Gastrocnemius medialis (tissue), 4 donors: Measurements from ENCODE around the gene BPIFB2. TPM values are rescaled to one million over a fixed set of nuclear protein-coding genes. Genes with fewer than 3 reads are reported as not detected.

Experiments used
- ATAC-seq, 2 donors: fragments of 150-250 bp; one replicate each; pipeline ENCODE4 v1.9.1; 2016
- DNase-seq, 2 donors: peaks; one replicate each; pipeline ENCODE4 v3.0.0-alpha.2; 2019
- H3K27ac ChIP-seq, 4 donors: fragments of 200-600 bp; sonication (generic); 1 replicate in 1 of 4; 2 replicates in 3 of 4; pipeline ENCODE4 v1.5.1; 2016 to 2018; ENCODE audit warnings: mild to moderate bottlenecking in 2 of 4, moderate library complexity in 1 of 4
- H3K27me3 ChIP-seq, 3 donors: fragments of 200-600 bp; sonication (generic) in 2 of 3; 1 replicate in 1 of 3; 2 replicates in 2 of 3; pipeline versions ENCODE4 v1.5.1 to v1.6.0; 2016 to 2019; ENCODE audit warnings: mild to moderate bottlenecking in 1 of 3, moderate library complexity in 1 of 3
- H3K36me3 ChIP-seq, 2 donors: fragments of 200-600 bp; sonication (generic) in 1 of 2; one replicate each; pipeline ENCODE4 v1.5.1; 2017 to 2018
- H3K4me1 ChIP-seq, 2 donors: fragments of 200-600 bp; sonication (generic) in 1 of 2; one replicate each; pipeline ENCODE4 v1.5.1; 2016 to 2017; ENCODE audit warnings: mild to moderate bottlenecking in 2 of 2
- H3K4me3 ChIP-seq, 4 donors: fragments of 200-600 bp; sonication (generic) in 3 of 4; 1 replicate in 1 of 4; 2 replicates in 3 of 4; pipeline ENCODE4 v1.5.1; 2016 to 2019; ENCODE audit warnings: mild to moderate bottlenecking in 2 of 4
- H3K9me3 ChIP-seq, 3 donors: fragments of 200-600 bp; sonication (generic) in 2 of 3; 1 replicate in 1 of 3; 2 replicates in 2 of 3; pipeline ENCODE4 v1.5.1; 2016 to 2019
- POLR2A ChIP-seq, 2 donors: fragments of 450-650 bp; IDR thresholded peaks; one replicate each; pipeline ENCODE4 v1.6.1; 2017; ENCODE audit warnings: antibody characterized with exemption in 2 of 2, mild to moderate bottlenecking in 2 of 2, moderate library complexity in 2 of 2
- in situ Hi-C, 4 donors: fragments of 200-750 bp; cut with MboI; loops; one replicate each; pipeline versions ENCODE4 v1.15.0 to v1.8.0; 2017; ENCODE audit warnings: low sequenced_read_pairs in 4 of 4
- intact Hi-C: fragments of 100-400 bp; cut with DNase I; formaldehyde crosslinking; loops from one replicate; pipeline ENCODE4 v1.15.1; 2023; ENCODE audit warnings: low total_unique reads
- total RNA-seq, 4 donors: library from RNA; depleted of rRNA; stranded (reverse); fragments of >200 nt; gene quantifications; one replicate each; pipeline versions ENCODE4 v1.1.0 to v1.2.3, GENCODE V29; 2016
- TF ChIP-seq, protein P1 (sequence below), 5 experiments: fragments of 450-650 bp in 3 of 5; fragments of 200-600 bp in 2 of 5; sonication (generic) in 2 of 5; IDR thresholded peaks in 4 of 5; conservative IDR thresholded peaks in 1 of 5; 1 replicate in 4 of 5; 2 replicates in 1 of 5; pipeline ENCODE4 v1.5.1; 2016 to 2019; ENCODE audit warnings: antibody characterized with exemption in 5 of 5, mild to moderate bottlenecking in 3 of 5, moderate library complexity in 3 of 5

The BPIFB2 gene
- total RNA-seq, 4 donors from 2014 or later, result not detected

DNA sequence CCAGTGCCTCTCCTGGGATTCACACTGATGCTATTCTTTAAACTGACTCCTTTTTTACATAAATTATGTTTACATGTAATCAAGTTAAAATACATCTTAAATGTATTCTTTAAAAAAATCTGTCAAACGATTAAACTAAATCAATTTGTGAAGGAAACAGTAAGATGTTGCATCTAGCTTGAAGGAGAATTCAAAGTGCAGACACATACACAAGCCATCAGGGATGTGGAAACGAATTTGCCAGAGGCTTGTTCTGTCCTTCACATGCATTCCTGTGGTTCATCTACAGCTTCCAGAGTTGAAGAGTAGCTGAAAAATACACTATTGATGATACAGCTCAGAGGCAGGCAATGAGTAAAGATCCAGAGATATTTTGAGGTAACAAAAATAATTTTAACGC is 38.9 kb downstream of the BPIFB2 start:
- Histone ChIP-seq H3K9me3 (no peaks in the 10 kb centered on the region), H3K36me3 (no peaks in the 10 kb centered on the region), H3K4me3 (no peak overlapping the region), H3K27me3 (no peaks in the 10 kb centered on the region), H3K4me1 (no peaks in the 10 kb centered on the region), H3K27ac (no peak overlapping the region)
- in situ Hi-C loops, result no loop called here
- ATAC-seq (no peak), DNase-seq (no peak)
- TF ChIP-seq, protein P1, sequence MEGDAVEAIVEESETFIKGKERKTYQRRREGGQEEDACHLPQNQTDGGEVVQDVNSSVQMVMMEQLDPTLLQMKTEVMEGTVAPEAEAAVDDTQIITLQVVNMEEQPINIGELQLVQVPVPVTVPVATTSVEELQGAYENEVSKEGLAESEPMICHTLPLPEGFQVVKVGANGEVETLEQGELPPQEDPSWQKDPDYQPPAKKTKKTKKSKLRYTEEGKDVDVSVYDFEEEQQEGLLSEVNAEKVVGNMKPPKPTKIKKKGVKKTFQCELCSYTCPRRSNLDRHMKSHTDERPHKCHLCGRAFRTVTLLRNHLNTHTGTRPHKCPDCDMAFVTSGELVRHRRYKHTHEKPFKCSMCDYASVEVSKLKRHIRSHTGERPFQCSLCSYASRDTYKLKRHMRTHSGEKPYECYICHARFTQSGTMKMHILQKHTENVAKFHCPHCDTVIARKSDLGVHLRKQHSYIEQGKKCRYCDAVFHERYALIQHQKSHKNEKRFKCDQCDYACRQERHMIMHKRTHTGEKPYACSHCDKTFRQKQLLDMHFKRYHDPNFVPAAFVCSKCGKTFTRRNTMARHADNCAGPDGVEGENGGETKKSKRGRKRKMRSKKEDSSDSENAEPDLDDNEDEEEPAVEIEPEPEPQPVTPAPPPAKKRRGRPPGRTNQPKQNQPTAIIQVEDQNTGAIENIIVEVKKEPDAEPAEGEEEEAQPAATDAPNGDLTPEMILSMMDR (IDR thresholded peaks at IDR 0.05 in 4 of 5, conservative IDR thresholded peaks at IDR 0.05 in 1 of 5), result no peak
- no peak for TF ChIP-seq POLR2A (IDR thresholded peaks at IDR 0.05)
- intact Hi-C loops, result no loop called here

- intact Hi-C loops (no loop called here), in situ Hi-C loops (no loop called here)
- no peaks in the 10 kb centered on the region for H3K9me3 ChIP-seq
- DNase-seq, result no peak
- no peak overlapping the region for H3K4me3 ChIP-seq
- H3K27me3 ChIP-seq, result no peaks in the 10 kb centered on the region
- no peaks in the 10 kb centered on the region for H3K4me1 ChIP-seq
- H3K27ac ChIP-seq, result no peak overlapping the region
- ATAC-seq, result no peak
- no peaks in the 10 kb centered on the region for H3K36me3 ChIP-seq
- no peak for TF ChIP-seq POLR2A (IDR thresholded peaks at IDR 0.05)
- TF ChIP-seq, protein P1 (IDR thresholded peaks at IDR 0.05 in 4 of 5, conservative IDR thresholded peaks at IDR 0.05 in 1 of 5), result no peak
These were observed 43.8 kb downstream of the BPIFB2 start for GRCh38 chr20:33051333-33051732.

DNA sequence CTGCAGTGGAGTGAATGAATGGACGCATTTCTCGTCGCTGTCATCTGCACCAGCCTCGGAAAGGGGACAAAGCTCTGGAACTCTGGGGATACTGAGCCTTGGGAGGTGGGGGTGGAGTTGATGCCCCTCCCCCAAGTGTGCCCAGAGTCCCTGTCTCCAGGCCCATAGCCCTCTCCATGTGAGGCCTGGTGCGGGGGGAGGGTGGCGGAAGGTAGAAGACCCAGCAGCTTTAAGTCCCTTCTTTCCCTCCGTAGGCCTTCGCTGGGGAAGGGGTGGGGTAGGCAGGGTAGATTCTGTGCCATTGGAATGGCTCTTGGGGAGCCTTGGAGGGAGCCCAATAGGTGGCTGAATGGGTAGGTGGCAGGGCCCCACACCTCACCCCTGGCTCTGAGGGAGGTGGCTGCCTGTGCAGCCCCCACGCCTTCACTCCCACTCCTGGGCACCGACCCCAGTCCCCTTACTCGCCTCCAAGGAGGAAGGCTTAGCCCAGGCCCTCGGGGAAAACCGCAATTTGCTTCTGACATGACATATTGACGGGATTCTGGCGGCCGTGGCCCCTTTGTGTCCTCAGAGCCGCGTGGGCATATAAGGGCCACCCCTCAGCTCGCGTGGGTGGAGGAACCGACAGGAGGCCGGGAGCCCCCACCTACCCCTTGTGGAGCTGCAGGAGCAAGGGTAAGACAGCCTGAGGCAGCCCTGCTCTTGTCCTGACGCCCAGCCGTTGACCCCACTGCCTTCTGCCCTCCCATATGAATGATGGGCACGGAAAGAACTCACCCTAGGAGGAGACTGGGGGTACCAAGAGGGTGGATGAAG is 46.0 kb downstream of the BPIFB2 start, which contains the start of gene BPIFB3:
TSS of gene BPIFB3 (plus strand) at position 613 of the 816 bp plus-strand sequence. CDS start 1,533 bp downstream, outside the sequence.
- no peak within 1 kb of the TSS for H3K27ac ChIP-seq
- ATAC-seq (no peak), DNase-seq (no peak)
- TF ChIP-seq, protein P1 (IDR thresholded peaks at IDR 0.05 in 4 of 5, conservative IDR thresholded peaks at IDR 0.05 in 1 of 5), result no peak
- TF ChIP-seq POLR2A (IDR thresholded peaks at IDR 0.05), result no peak
- intact Hi-C loops (no loop called here), in situ Hi-C loops (no loop called here)
- H3K9me3 ChIP-seq, result no peaks in the 10 kb centered on the region
- no peaks in the 10 kb centered on the region for H3K4me1 ChIP-seq
- H3K4me3 ChIP-seq, result no peak within 1 kb of the TSS
- no peaks in the 10 kb centered on the region for H3K27me3 ChIP-seq
- H3K36me3 ChIP-seq, result no peaks in the 10 kb centered on the region

DNA sequence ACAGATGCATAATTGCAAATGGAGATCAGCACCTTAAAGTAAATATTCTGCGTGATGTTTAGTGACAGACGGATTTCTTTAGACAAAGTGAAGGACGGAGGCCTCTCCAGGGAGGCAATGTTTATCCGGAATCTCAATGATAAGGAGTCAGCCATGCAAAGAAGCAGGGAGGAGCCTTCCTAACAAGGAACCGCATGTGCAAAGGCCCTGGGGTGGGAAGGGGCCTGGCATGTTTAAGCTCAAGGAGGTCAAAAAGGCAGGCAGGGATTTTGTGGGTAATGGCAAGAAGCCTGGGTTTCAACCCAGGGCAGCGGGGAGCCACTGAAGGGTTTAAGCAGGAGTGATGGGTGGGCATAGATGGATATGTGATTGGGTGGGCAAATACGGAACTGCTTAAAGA is 46.9 kb downstream of the BPIFB2 start:
- Histone ChIP-seq H3K9me3 (no peaks in the 10 kb centered on the region), H3K27ac (no peak overlapping the region), H3K27me3 (no peaks in the 10 kb centered on the region), H3K36me3 (no peaks in the 10 kb centered on the region), H3K4me3 (no peak overlapping the region), H3K4me1 (no peaks in the 10 kb centered on the region)
- ATAC-seq (no peak), DNase-seq (no peak)
- TF ChIP-seq, protein P1 (IDR thresholded peaks at IDR 0.05 in 4 of 5, conservative IDR thresholded peaks at IDR 0.05 in 1 of 5), result no peak
- TF ChIP-seq POLR2A (IDR thresholded peaks at IDR 0.05), result no peak
- in situ Hi-C loops, result no loop called here
- intact Hi-C loops, result no loop called here
